Mammary epithelial cell (primary cell): ENCODE results near the gene PLD6.

Experiments used
- EZH2 ChIP-seq: IDR thresholded peaks from 2 replicates; pipeline ENCODE4 v1.6.1; 2012; ENCODE audit warnings: low read length, inconsistent platforms, borderline replicate concordance
- TF ChIP-seq, protein P1 (sequence below), 2 donors: IDR thresholded peaks in 1 of 2; conservative IDR thresholded peaks in 1 of 2; 2 replicates each; pipeline ENCODE4 v1.5.1; 2011 to 2012; ENCODE audit warnings: inconsistent platforms in 2 of 2, low read length in 2 of 2, mild to moderate bottlenecking in 2 of 2, control low read depth in 1 of 2, low read depth in 1 of 2; ENCODE audit not compliant: insufficient read depth in 1 of 2; ENCODE audit errors: extremely low read depth in 1 of 2

GRCh38 chr17:17181666-17182597 lies 24.2 kb downstream of the PLD6 start:
- TF ChIP-seq, protein P1, sequence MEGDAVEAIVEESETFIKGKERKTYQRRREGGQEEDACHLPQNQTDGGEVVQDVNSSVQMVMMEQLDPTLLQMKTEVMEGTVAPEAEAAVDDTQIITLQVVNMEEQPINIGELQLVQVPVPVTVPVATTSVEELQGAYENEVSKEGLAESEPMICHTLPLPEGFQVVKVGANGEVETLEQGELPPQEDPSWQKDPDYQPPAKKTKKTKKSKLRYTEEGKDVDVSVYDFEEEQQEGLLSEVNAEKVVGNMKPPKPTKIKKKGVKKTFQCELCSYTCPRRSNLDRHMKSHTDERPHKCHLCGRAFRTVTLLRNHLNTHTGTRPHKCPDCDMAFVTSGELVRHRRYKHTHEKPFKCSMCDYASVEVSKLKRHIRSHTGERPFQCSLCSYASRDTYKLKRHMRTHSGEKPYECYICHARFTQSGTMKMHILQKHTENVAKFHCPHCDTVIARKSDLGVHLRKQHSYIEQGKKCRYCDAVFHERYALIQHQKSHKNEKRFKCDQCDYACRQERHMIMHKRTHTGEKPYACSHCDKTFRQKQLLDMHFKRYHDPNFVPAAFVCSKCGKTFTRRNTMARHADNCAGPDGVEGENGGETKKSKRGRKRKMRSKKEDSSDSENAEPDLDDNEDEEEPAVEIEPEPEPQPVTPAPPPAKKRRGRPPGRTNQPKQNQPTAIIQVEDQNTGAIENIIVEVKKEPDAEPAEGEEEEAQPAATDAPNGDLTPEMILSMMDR (conservative IDR thresholded peaks at IDR 0.05 in 1 of 2, IDR thresholded peaks at IDR 0.05 in 1 of 2; ENCODE audit: extremely low read depth in 1 of 2, insufficient read depth in 1 of 2, low read depth in 1 of 2, low read length in 2 of 2): no peak
- TF ChIP-seq EZH2: no peak
